MM.1S (cell line): ENCODE data around the gene NEURL1B.

Source experiments
- CTCF ChIP-seq: fragments of 300-600 bp; sonication (generic); IDR thresholded peaks from 2 replicates; pipeline ENCODE4 v1.5.1; 2016; ENCODE audit warnings: antibody characterized with exemption, low read length, mixed read lengths
- EZH2phosphoT487 ChIP-seq: fragments of 300-600 bp; sonication (generic); IDR thresholded peaks from 2 replicates; pipeline ENCODE4 v1.6.1; 2018; ENCODE audit warnings: antibody characterized with exemption, low read length

GRCh38 chr5:172680921-172681320 lies 39.9 kb downstream of the NEURL1B start:
- TF ChIP-seq CTCF (no peak), EZH2phosphoT487 (no peak)
